ENCODE data around the gene ADORA1. TPM values are rescaled to one million over a fixed set of nuclear protein-coding genes. Genes with fewer than 3 reads are reported as not detected.

ADORA1 gene
- total RNA-seq, 2 donors from 2014 or later, result not detected

DNA sequence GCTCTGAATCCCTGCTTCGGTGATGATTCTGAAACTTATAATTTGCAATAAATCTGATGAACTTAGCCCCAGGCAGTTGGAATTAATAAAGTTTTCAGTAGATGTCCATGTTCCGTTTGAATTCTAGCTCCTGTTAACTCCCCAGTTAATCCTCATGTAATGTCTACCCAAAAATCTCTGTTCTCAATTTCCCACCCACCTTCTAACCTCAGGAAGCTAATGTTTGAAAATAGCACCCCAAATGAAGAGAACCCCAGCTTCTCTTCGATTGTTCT lies 45.4 kb upstream of the ADORA1 start:
- DNase-seq (ENCODE audit: low spot score), result no peak
- Histone ChIP-seq H3K27ac (no peak overlapping the region), H3K36me3 (no peaks in the 10 kb centered on the region), H3K4me1 (ENCODE audit: control insufficient read depth in 1 of 2, low read depth in 2 of 2) (no peaks in the 10 kb centered on the region), H3K4me3 (no peak overlapping the region), H3K9me3 (no peaks in the 10 kb centered on the region), H3K27me3 (replicated peaks; ENCODE audit: insufficient read depth) (no peaks in the 10 kb centered on the region)
- TF ChIP-seq, protein P1, sequence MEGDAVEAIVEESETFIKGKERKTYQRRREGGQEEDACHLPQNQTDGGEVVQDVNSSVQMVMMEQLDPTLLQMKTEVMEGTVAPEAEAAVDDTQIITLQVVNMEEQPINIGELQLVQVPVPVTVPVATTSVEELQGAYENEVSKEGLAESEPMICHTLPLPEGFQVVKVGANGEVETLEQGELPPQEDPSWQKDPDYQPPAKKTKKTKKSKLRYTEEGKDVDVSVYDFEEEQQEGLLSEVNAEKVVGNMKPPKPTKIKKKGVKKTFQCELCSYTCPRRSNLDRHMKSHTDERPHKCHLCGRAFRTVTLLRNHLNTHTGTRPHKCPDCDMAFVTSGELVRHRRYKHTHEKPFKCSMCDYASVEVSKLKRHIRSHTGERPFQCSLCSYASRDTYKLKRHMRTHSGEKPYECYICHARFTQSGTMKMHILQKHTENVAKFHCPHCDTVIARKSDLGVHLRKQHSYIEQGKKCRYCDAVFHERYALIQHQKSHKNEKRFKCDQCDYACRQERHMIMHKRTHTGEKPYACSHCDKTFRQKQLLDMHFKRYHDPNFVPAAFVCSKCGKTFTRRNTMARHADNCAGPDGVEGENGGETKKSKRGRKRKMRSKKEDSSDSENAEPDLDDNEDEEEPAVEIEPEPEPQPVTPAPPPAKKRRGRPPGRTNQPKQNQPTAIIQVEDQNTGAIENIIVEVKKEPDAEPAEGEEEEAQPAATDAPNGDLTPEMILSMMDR (IDR thresholded peaks at IDR 0.05), result no peak
- no peak for ATAC-seq (ENCODE audit: insufficient number of reproducible peaks, low FRiP score, low read depth)

DNA sequence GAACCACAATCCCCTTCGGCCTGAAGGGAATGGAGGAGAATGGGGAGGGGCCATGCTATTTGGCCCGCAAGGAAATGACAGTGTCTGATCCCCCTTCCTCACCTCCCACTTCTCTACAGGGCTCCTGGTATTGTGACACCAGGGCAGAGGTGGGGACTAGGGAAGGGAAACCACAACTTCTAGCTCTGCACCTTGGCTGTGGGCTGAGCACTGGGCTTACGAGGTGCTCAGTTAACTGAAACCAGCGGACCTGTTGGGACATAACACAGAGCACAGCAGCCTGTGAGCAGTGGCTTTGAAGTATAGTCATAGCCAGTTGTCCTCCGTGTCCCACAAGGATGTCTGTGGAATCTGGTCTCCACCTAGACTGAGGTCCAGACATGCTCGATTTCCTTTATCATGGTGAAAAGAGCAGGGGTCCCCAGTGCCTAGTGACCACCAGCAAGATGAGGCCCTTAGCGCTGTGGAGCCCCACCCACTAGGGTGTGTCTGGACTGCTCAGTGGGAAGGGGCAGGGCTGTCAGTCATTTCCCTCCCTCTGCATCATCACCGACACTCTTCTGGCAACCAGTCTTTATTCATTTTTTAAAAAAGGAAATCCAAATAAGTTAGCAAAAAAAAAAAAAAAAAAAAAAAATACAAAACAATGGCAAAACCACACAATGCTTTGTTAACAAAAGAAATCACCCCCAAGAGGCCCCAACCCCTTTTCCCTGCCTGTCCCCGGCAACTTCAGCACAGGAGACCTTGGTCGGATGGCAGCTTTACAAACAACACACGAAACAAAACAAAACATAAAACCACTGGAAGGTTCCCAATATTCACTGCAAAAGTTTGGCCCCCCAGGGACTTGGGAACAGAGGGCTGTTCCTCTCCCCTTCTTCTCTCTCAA lies 44.7 kb upstream of the ADORA1 start:
- no peak overlapping the region for H3K27ac ChIP-seq
- TF ChIP-seq, protein P1 (IDR thresholded peaks at IDR 0.05), result no peak
- no peak overlapping the region for H3K4me3 ChIP-seq
- ATAC-seq (ENCODE audit: insufficient number of reproducible peaks, low FRiP score, low read depth), result no peak
- H3K36me3 ChIP-seq, result no peaks in the 10 kb centered on the region
- H3K27me3 ChIP-seq (replicated peaks; ENCODE audit: insufficient read depth), result no peaks in the 10 kb centered on the region
- no peaks in the 10 kb centered on the region for H3K9me3 ChIP-seq
- H3K4me1 ChIP-seq (ENCODE audit: control insufficient read depth in 1 of 2, low read depth in 2 of 2), result no peaks in the 10 kb centered on the region
- no peak for DNase-seq (ENCODE audit: low spot score)

GRCh38 chr1:203083463-203083921 lies 44.0 kb upstream of the ADORA1 start:
- TF ChIP-seq, protein P1 (IDR thresholded peaks at IDR 0.05), result no peak
- Histone ChIP-seq H3K9me3 (no peaks in the 10 kb centered on the region), H3K27ac (no peak overlapping the region), H3K36me3 (no peaks in the 10 kb centered on the region), H3K27me3 (replicated peaks; ENCODE audit: insufficient read depth) (no peaks in the 10 kb centered on the region), H3K4me3 (no peak overlapping the region), H3K4me1 (ENCODE audit: control insufficient read depth in 1 of 2, low read depth in 2 of 2) (no peaks in the 10 kb centered on the region)
- no peak for ATAC-seq (ENCODE audit: insufficient number of reproducible peaks, low FRiP score, low read depth)
- no peak for DNase-seq (ENCODE audit: low spot score)

GRCh38 chr1:203084588-203085527 lies 42.7 kb upstream of the ADORA1 start:
- ATAC-seq (ENCODE audit: insufficient number of reproducible peaks, low FRiP score, low read depth) (no peak), DNase-seq (ENCODE audit: low spot score) (no peak)
- H3K4me1 ChIP-seq (ENCODE audit: control insufficient read depth in 1 of 2, low read depth in 2 of 2), result no peaks in the 10 kb centered on the region
- H3K27ac ChIP-seq, result no peak overlapping the region
- no peak overlapping the region for H3K4me3 ChIP-seq
- TF ChIP-seq, protein P1 (IDR thresholded peaks at IDR 0.05), result no peak
- H3K27me3 ChIP-seq (replicated peaks; ENCODE audit: insufficient read depth), result no peaks in the 10 kb centered on the region
- no peaks in the 10 kb centered on the region for H3K9me3 ChIP-seq
- no peaks in the 10 kb centered on the region for H3K36me3 ChIP-seq

All from thoracic aorta (tissue), 2 donors.